ENCODE measurements around the gene SLC39A11.

DNA sequence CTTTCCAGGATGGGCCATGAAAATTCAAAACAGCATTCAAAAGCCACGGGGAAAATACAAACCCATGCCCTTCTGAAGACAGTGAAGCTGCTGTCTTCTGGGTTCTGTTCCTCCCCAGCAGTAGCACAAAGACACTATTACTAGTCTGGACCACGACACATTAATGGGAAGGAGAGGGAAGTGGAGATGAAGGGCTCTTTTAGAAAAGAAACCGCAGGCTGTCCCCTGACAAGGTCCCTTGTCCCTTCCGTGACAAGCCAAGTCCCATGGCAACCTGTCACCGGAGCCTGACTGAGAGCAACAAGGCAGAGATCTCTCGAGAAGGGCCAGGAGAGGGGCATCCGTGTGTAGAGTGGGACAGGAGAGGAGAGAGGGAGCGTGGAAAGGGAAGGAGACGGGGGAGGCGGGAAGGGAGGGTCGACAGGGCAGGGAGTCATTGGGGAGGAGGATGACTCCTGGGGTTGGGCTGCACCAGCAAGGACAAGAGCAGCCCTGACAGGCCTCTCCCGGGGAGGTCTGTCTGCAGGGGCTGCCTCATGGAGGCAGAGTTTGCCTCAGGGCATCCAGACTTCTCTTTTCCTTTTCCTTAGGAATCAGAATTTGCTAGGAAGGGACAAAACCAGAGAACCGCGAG, 436.2 kb downstream of the SLC39A11 start:
- TF ChIP-seq POLR2A (IDR thresholded peaks at IDR 0.05; ENCODE audit: low read depth, low read length) (no peak), POLR2AphosphoS5 (IDR thresholded peaks at IDR 0.05; ENCODE audit: low read depth, low read length) (no peak)

Data from GM12891 (cell line).